Measurements from ENCODE around the gene AHRR. TPM values are rescaled to one million over a fixed set of nuclear protein-coding genes. Genes with fewer than 3 reads are reported as not detected.

Gene AHRR
- total RNA-seq, 1 experiment from 2014 or later: 2.2 TPM

GRCh38 chr5:418162-419121 lies 96.9 kb downstream of the AHRR start:
- H3K14ac ChIP-seq (ENCODE audit: insufficient read depth, low read length): no peak overlapping the region; the same call in 1 of the 2 replicates
- Mint-ChIP-seq H3K9me3 (no peaks in the 10 kb centered on the region), H3K4me3 (no peak overlapping the region), H3K27me3 (ENCODE audit: low read depth) (peaks cover 5% of the 10 kb centered on the region), H3K27ac (no peak overlapping the region), H3K4me1 (peaks cover 17 to 22% of the 10 kb centered on the region in 2 experiments), H3K36me3 (ENCODE audit: insufficient read depth in 1 of 3, low read depth in 3 of 3) (no peaks in the 10 kb centered on the region)
- no peak overlapping the region for H3K56ac ChIP-seq (ENCODE audit: insufficient read length, low read depth, low read length)
- 100% methylated on average over 1 of the region's 18 CpGs for WGBS (ENCODE audit: extremely low coverage, insufficient read length, low lambda C conversion rate)
- H3K4me1 ChIP-seq (ENCODE audit: insufficient read depth, low read length): no peaks in the 10 kb centered on the region; the same call in 1 of the 2 replicates
- TF ChIP-seq CTCF (conservative IDR thresholded peaks at IDR 0.05): no peak
- no peak overlapping the region for H2AFZ ChIP-seq (ENCODE audit: low read length)
- no peaks in the 10 kb centered on the region for H3K23me2 ChIP-seq (ENCODE audit: insufficient read length, low read depth, low read length, poor library complexity, severe bottlenecking)
- no peak overlapping the region for H4K8ac ChIP-seq (replicated peaks; ENCODE audit: insufficient read length, low read depth, low read length)
- no peak overlapping the region for H2BK12ac ChIP-seq (ENCODE audit: insufficient read length, low read depth, low read length)
- H4K5ac ChIP-seq (ENCODE audit: insufficient read length, low read depth, low read length): no peak overlapping the region
- no peak overlapping the region for H3K4me2 ChIP-seq (ENCODE audit: insufficient read depth, insufficient read length, low read length)
- H2BK120ac ChIP-seq (ENCODE audit: low read depth, low read length, poor library complexity, severe bottlenecking): no peak overlapping the region
- no peaks in the 10 kb centered on the region for H3K9me3 ChIP-seq (ENCODE audit: control insufficient read depth, low read depth, low read length)
- no peak overlapping the region for H3K4ac ChIP-seq (ENCODE audit: low read depth, low read length)
- H2AK5ac ChIP-seq (ENCODE audit: insufficient read length, low read length): no peak overlapping the region
- H3K23ac ChIP-seq (ENCODE audit: insufficient read length, low read depth, low read length): no peak overlapping the region
- peaks cover 4% of the 10 kb centered on the region for H4K20me1 ChIP-seq (ENCODE audit: control insufficient read depth, insufficient read depth, insufficient read length)
- H3K79me1 ChIP-seq (ENCODE audit: insufficient read depth, low read depth, low read length, poor library complexity, severe bottlenecking): no peaks in the 10 kb centered on the region
- no peak overlapping the region for H2BK15ac ChIP-seq (ENCODE audit: low read depth, low read length)
- H3K27ac ChIP-seq (ENCODE audit: insufficient read length, low read depth, low read length): no peak overlapping the region
- H3K79me2 ChIP-seq (ENCODE audit: insufficient read depth, low read length): no peaks in the 10 kb centered on the region
- H2BK20ac ChIP-seq (ENCODE audit: low read depth, low read length, poor library complexity, severe bottlenecking): no peak overlapping the region
- no peak overlapping the region for H3T11ph ChIP-seq (ENCODE audit: low read length)
- H4K91ac ChIP-seq (ENCODE audit: insufficient read length, low read depth, low read length): no peak overlapping the region
- no peak overlapping the region for H3K18ac ChIP-seq (ENCODE audit: insufficient read length, low read depth, low read length)
- peak; percentile 28 for DNase-seq
- H3K9ac ChIP-seq (ENCODE audit: extremely low read depth, insufficient read length, low read length): no peak overlapping the region
- no peaks in the 10 kb centered on the region for H3K27me3 ChIP-seq (ENCODE audit: insufficient read depth, low read length)
- no peak overlapping the region for H2BK5ac ChIP-seq (ENCODE audit: insufficient read length, low read length)
